GM23338 (cell line): ENCODE measurements around the gene ARHGEF40. TPM values are rescaled to one million over a fixed set of nuclear protein-coding genes. Genes with fewer than 3 reads are reported as not detected.

Experiments used
- ATAC-seq: fragments of 200-7000 bp; cut with Tn5 transposase; 3 replicates; pipeline ENCODE4 v1.9.1; 2020
- DNase-seq: peaks from one replicate; pipeline ENCODE4 v3.0.0-alpha.2; 2015; ENCODE audit warnings: low spot score
- H2AFZ ChIP-seq: fragments of 200-600 bp; sonication (generic); 2 replicates; pipeline ENCODE4 v1.8.0; 2016; ENCODE audit warnings: antibody characterized with exemption, mild to moderate bottlenecking, moderate library complexity
- H3F3A ChIP-seq: fragments of 200-600 bp; sonication (generic); replicated peaks from 2 replicates; pipeline ENCODE4 v1.8.0; 2017; ENCODE audit warnings: antibody characterized with exemption, mixed run types, low read depth
- H3K27ac ChIP-seq: fragments of 200-600 bp; sonication (generic); 2 replicates; pipeline ENCODE4 v1.6.1; 2016; ENCODE audit warnings: low read depth
- H3K27me3 ChIP-seq: fragments of 200-600 bp; sonication (generic); 2 replicates; pipeline ENCODE4 v1.8.0; 2016; ENCODE audit warnings: mild to moderate bottlenecking, mixed run types, moderate library complexity; ENCODE audit not compliant: insufficient read depth
- H3K36me3 ChIP-seq: fragments of 200-600 bp; sonication (generic); 2 replicates; pipeline ENCODE4 v1.8.0; 2016; ENCODE audit warnings: mild to moderate bottlenecking; ENCODE audit not compliant: insufficient read depth
- H3K4me1 ChIP-seq: fragments of 200-600 bp; sonication (generic); 2 replicates; pipeline ENCODE4 v1.8.0; 2016; ENCODE audit warnings: mild to moderate bottlenecking, moderate library complexity; ENCODE audit not compliant: insufficient read depth
- H3K4me2 ChIP-seq: fragments of 200-600 bp; sonication (generic); 2 replicates; pipeline ENCODE4 v1.7.1; 2017; ENCODE audit warnings: mixed run types
- H3K4me3 ChIP-seq: fragments of 200-600 bp; sonication (generic); 2 replicates; pipeline ENCODE4 v1.6.1; 2016; ENCODE audit warnings: mixed run types
- H3K79me2 ChIP-seq: fragments of 200-600 bp; sonication (generic); replicated peaks from 2 replicates; pipeline ENCODE4 v1.8.0; 2017; ENCODE audit warnings: mild to moderate bottlenecking; ENCODE audit not compliant: insufficient read depth
- H3K9me2 ChIP-seq: fragments of 200-600 bp; sonication (generic); 2 replicates; pipeline ENCODE4 v1.8.0; 2017; ENCODE audit not compliant: insufficient read depth
- H4K20me1 ChIP-seq: fragments of 200-600 bp; sonication (generic); replicated peaks from 2 replicates; pipeline ENCODE4 v1.8.0; 2017; ENCODE audit warnings: mild to moderate bottlenecking; ENCODE audit not compliant: insufficient read depth
- H3K27ac Mint-ChIP-seq: 2 replicates; pipeline ENCODE4 v1.8.0; 2020; ENCODE audit warnings: inconsistent platforms, mild to moderate bottlenecking, moderate library complexity, mixed read lengths
- H3K27me3 Mint-ChIP-seq: 3 replicates; pipeline ENCODE4 v1.8.0; 2022; ENCODE audit warnings: low read depth, mild to moderate bottlenecking, moderate library complexity, mixed read lengths, inconsistent platforms; ENCODE audit not compliant: insufficient read depth, poor library complexity
- H3K36me3 Mint-ChIP-seq: 3 replicates; pipeline ENCODE4 v1.8.0; 2021; ENCODE audit warnings: low read depth, mild to moderate bottlenecking, inconsistent platforms, moderate library complexity, mixed read lengths
- H3K4me1 Mint-ChIP-seq: 3 replicates; pipeline ENCODE4 v1.8.0; 2020; ENCODE audit warnings: mild to moderate bottlenecking, inconsistent platforms, mixed read lengths
- H3K4me3 Mint-ChIP-seq: 3 replicates; pipeline ENCODE4 v1.8.0; 2021; ENCODE audit warnings: moderate library complexity, mild to moderate bottlenecking, inconsistent platforms, mixed read lengths
- H3K9me3 Mint-ChIP-seq: 3 replicates; pipeline ENCODE4 v1.8.0; 2020; ENCODE audit warnings: moderate library complexity, mild to moderate bottlenecking, inconsistent platforms, mixed read lengths
- CREB1 ChIP-seq: fragments of 250-450 bp; sonication (Bioruptor Pico); IDR thresholded peaks from 2 replicates; pipeline ENCODE4 v1.5.0; 2020; ENCODE audit warnings: low read depth, mild to moderate bottlenecking, moderate library complexity
- CTCF ChIP-seq, 2 experiments: fragments of 200-600 bp in 1 of 2; sonication (generic) in 1 of 2; conservative IDR thresholded peaks; 2 replicates each; pipeline versions ENCODE4 v1.5.1 to v1.6.1; 2016 to 2017; ENCODE audit warnings: antibody characterized with exemption in 2 of 2, low read depth in 2 of 2, mild to moderate bottlenecking in 2 of 2, moderate library complexity in 1 of 2
- EZH2 ChIP-seq: fragments of 200-600 bp; sonication (generic); IDR thresholded peaks from one replicate; pipeline ENCODE4 v1.8.0; 2017; ENCODE audit warnings: antibody characterized with exemption, mild to moderate bottlenecking, low read depth; ENCODE audit not compliant: unreplicated experiment
- EZH2phosphoT487 ChIP-seq: fragments of 200-600 bp; sonication (generic); IDR thresholded peaks from one replicate; pipeline ENCODE4 v1.8.1; 2018; ENCODE audit warnings: antibody characterized with exemption; ENCODE audit not compliant: unreplicated experiment
- JUNB ChIP-seq: IDR thresholded peaks from one replicate; pipeline ENCODE4 v1.6.1; 2016; ENCODE audit warnings: antibody characterized with exemption; ENCODE audit not compliant: unreplicated experiment
- NANOG ChIP-seq: IDR thresholded peaks from 2 replicates; pipeline ENCODE4 v1.6.1; 2016; ENCODE audit warnings: antibody characterized with exemption, borderline replicate concordance
- POLR2AphosphoS5 ChIP-seq: IDR thresholded peaks from 2 replicates; pipeline ENCODE4 v1.6.1; 2016; ENCODE audit warnings: antibody characterized with exemption, low read depth
- STAT1 ChIP-seq: IDR thresholded peaks from one replicate; pipeline ENCODE4 v1.6.1; 2016; ENCODE audit warnings: antibody characterized with exemption; ENCODE audit not compliant: unreplicated experiment
- ZNF114 ChIP-seq: fragments of 250-450 bp; sonication (Bioruptor Pico); IDR thresholded peaks from 2 replicates; pipeline ENCODE4 v1.5.0; 2020; ENCODE audit warnings: mild to moderate bottlenecking, moderate library complexity
- ZNF331 ChIP-seq: fragments of 250-450 bp; sonication (Bioruptor Pico); IDR thresholded peaks from 2 replicates; pipeline ENCODE4 v1.5.0; 2020; ENCODE audit warnings: low read depth, mild to moderate bottlenecking, moderate library complexity
- ZNF462 ChIP-seq: fragments of 250-450 bp; sonication (Bioruptor Pico); IDR thresholded peaks from 2 replicates; pipeline ENCODE4 v1.5.0; 2020; ENCODE audit warnings: mild to moderate bottlenecking, moderate library complexity
- polyA plus RNA-seq: library from polyadenylated mRNA; unstranded; fragments of >200 nt; fragmentation: Nextera tagmentation; extraction: Ambion mirVana; gene quantifications from 2 replicates; pipeline ENCODE4 v1.2.1, GENCODE V29; 2016
- total RNA-seq: library from RNA; depleted of rRNA; stranded (reverse); fragments of >200 nt; shearing (Covaris generic); gene quantifications from 2 replicates; pipeline ENCODE4 v1.2.3, GENCODE V29; 2014
- TF ChIP-seq, protein P1 (sequence below): IDR thresholded peaks from one replicate; pipeline ENCODE4 v1.6.1; 2018; ENCODE audit warnings: antibody characterized with exemption; ENCODE audit not compliant: unreplicated experiment
- TF ChIP-seq, protein P2 (sequence below): IDR thresholded peaks from 2 replicates; pipeline ENCODE4 v1.6.1; 2016; ENCODE audit warnings: antibody characterized with exemption

The ARHGEF40 gene
- total and polyA plus RNA-seq, 2 experiments from 2014 or later, result 17.7 to 44.6 TPM

GRCh38 chr14:21023817-21024584 lies 46.1 kb upstream of the ARHGEF40 start:
- no peak overlapping the region for H3K27ac ChIP-seq
- peak; percentile 6 for ATAC-seq
- Mint-ChIP-seq H3K9me3 (no peaks in the 10 kb centered on the region; the same call in 2 of the 3 replicates), H3K27ac (no peak overlapping the region), H3K27me3 (peaks cover 31% of the 10 kb centered on the region), H3K36me3 (peaks cover 19% of the 10 kb centered on the region), H3K4me1 (peaks cover 39% of the 10 kb centered on the region), H3K4me3 (peak overlapping the region; percentile 91)
- peak overlapping the region; percentile 95; the same call in 1 of the 2 replicates for H2AFZ ChIP-seq
- peak overlapping the region; percentile 70 for H3K4me3 ChIP-seq
- H3F3A ChIP-seq, result peaks cover 7% of the 10 kb centered on the region; the same call in 1 of the 2 replicates
- H3K36me3 ChIP-seq, result no peaks in the 10 kb centered on the region
- H3K79me2 ChIP-seq, result no peaks in the 10 kb centered on the region; the same call in 1 of the 2 replicates
- TF ChIP-seq NANOG, result no peak
- TF ChIP-seq JUNB, result no peak
- no peak for TF ChIP-seq ZNF331 (CRISPR knock-in tag)
- TF ChIP-seq EZH2phosphoT487, result no peak
- TF ChIP-seq CREB1 (CRISPR knock-in tag), result no peak
- TF ChIP-seq STAT1, result no peak
- TF ChIP-seq, protein P1, sequence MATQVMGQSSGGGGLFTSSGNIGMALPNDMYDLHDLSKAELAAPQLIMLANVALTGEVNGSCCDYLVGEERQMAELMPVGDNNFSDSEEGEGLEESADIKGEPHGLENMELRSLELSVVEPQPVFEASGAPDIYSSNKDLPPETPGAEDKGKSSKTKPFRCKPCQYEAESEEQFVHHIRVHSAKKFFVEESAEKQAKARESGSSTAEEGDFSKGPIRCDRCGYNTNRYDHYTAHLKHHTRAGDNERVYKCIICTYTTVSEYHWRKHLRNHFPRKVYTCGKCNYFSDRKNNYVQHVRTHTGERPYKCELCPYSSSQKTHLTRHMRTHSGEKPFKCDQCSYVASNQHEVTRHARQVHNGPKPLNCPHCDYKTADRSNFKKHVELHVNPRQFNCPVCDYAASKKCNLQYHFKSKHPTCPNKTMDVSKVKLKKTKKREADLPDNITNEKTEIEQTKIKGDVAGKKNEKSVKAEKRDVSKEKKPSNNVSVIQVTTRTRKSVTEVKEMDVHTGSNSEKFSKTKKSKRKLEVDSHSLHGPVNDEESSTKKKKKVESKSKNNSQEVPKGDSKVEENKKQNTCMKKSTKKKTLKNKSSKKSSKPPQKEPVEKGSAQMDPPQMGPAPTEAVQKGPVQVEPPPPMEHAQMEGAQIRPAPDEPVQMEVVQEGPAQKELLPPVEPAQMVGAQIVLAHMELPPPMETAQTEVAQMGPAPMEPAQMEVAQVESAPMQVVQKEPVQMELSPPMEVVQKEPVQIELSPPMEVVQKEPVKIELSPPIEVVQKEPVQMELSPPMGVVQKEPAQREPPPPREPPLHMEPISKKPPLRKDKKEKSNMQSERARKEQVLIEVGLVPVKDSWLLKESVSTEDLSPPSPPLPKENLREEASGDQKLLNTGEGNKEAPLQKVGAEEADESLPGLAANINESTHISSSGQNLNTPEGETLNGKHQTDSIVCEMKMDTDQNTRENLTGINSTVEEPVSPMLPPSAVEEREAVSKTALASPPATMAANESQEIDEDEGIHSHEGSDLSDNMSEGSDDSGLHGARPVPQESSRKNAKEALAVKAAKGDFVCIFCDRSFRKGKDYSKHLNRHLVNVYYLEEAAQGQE, result no peak
- no peak for TF ChIP-seq ZNF114 (CRISPR knock-in tag)
- no peak for TF ChIP-seq ZNF462 (CRISPR knock-in tag)
- TF ChIP-seq EZH2, result no peak
- TF ChIP-seq, protein P2, sequence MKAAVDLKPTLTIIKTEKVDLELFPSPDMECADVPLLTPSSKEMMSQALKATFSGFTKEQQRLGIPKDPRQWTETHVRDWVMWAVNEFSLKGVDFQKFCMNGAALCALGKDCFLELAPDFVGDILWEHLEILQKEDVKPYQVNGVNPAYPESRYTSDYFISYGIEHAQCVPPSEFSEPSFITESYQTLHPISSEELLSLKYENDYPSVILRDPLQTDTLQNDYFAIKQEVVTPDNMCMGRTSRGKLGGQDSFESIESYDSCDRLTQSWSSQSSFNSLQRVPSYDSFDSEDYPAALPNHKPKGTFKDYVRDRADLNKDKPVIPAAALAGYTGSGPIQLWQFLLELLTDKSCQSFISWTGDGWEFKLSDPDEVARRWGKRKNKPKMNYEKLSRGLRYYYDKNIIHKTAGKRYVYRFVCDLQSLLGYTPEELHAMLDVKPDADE, result no peak
- TF ChIP-seq POLR2AphosphoS5, result no peak
- no peak for TF ChIP-seq CTCF (conservative IDR thresholded peaks at IDR 0.05; ENCODE audit: low read depth in 2 of 2)
- peak overlapping the region; percentile 97 for H3K4me2 ChIP-seq
- peaks cover 30% of the 10 kb centered on the region for H3K27me3 ChIP-seq
- H4K20me1 ChIP-seq, result no peaks in the 10 kb centered on the region
- H3K4me1 ChIP-seq, result peaks cover 31% of the 10 kb centered on the region
- DNase-seq, result peak; percentile 44
- H3K9me2 ChIP-seq, result no peaks in the 10 kb centered on the region
